ENCODE results near the gene PNPLA5. TPM values are rescaled to one million over a fixed set of nuclear protein-coding genes. Genes with fewer than 3 reads are reported as not detected.

Gene PNPLA5
- total and polyA plus RNA-seq, 9 of the 15 experiments (the other 6 are each of a cell fraction or from before 2014, with no cell fraction given), result not detected

GRCh38 chr22:43841742-43842141 lies 50.1 kb downstream of the PNPLA5 start:
- DNase-seq (ENCODE audit: extremely low read depth in 1 of 4, low spot score in 3 of 4), result no peak
- Histone ChIP-seq H3K9me3 (replicated peaks; ENCODE audit: control insufficient read depth, insufficient read depth, low read depth, low read length) (no peaks in the 10 kb centered on the region), H3K27ac (ENCODE audit: extremely low read depth, low read depth, low read length) (no peak overlapping the region), H3K27me3 (ENCODE audit: control insufficient read depth in 2 of 2, insufficient read depth in 2 of 2, low read length in 2 of 2) (peaks cover 6 to 41% of the 10 kb centered on the region in 2 experiments; a peak in 4 of 5 replicates), H3K9me1 (ENCODE audit: control insufficient read depth, insufficient read depth, low read length) (no peaks in the 10 kb centered on the region), H2AFZ (ENCODE audit: low read depth, low read length) (no peak overlapping the region), H3K79me2 (ENCODE audit: control insufficient read depth, insufficient read depth, low read length) (no peaks in the 10 kb centered on the region), H3K36me3 (ENCODE audit: control insufficient read depth, insufficient read depth, low read length) (no peaks in the 10 kb centered on the region), H3K4me2 (ENCODE audit: insufficient read depth, low read length) (no peak overlapping the region), H4K20me1 (replicated peaks; ENCODE audit: control insufficient read depth, insufficient read depth, low read length) (no peaks in the 10 kb centered on the region), H3K9ac (ENCODE audit: insufficient read depth in 1 of 2, low read depth in 2 of 2, low read length in 2 of 2) (no peak overlapping the region), H3K4me1 (replicated peaks in 1 of 2; ENCODE audit: control insufficient read depth in 2 of 2, insufficient read depth in 2 of 2, low read length in 2 of 2) (no peaks in the 10 kb centered on the region), H3K4me3 (no peak overlapping the region)
- ATAC-seq, result no peak
- in situ Hi-C loops (cut with MboI), result no loop called here
- TF ChIP-seq SMARCB1 (IDR thresholded peaks at IDR 0.05; ENCODE audit: insufficient read length, low read depth) (no peak), CEBPG (CRISPR knock-in tag; IDR thresholded peaks at IDR 0.05) (no peak), CEBPG (tag; conservative IDR thresholded peaks at IDR 0.05 in 1 of 2, IDR thresholded peaks at IDR 0.05 in 1 of 2) (no peak), EWSR1 (IDR thresholded peaks at IDR 0.05; ENCODE audit: borderline replicate concordance, low read depth, partially characterized antibody) (no peak), ZNF174 (CRISPR knock-in tag; IDR thresholded peaks at IDR 0.05) (no peak), TAF15 (IDR thresholded peaks at IDR 0.05; ENCODE audit: low read depth, low read length) (no peak), U2AF2 (optimal IDR thresholded peaks at IDR 0.05; ENCODE audit: low read depth, low read length) (no peak), ARID2 (IDR thresholded peaks at IDR 0.05) (no peak), SREBF2 (CRISPR knock-in tag; IDR thresholded peaks at IDR 0.05) (no peak), ZNF583 (CRISPR knock-in tag; IDR thresholded peaks at IDR 0.05) (no peak), HDAC6 (IDR thresholded peaks at IDR 0.05; ENCODE audit: low read depth, low read length) (no peak), CHAMP1 (IDR thresholded peaks at IDR 0.05) (no peak), SRSF9 (IDR thresholded peaks at IDR 0.05; ENCODE audit: borderline replicate concordance, low read depth, low read length) (no peak), EP400 (IDR thresholded peaks at IDR 0.05) (no peak), CREB5 (CRISPR knock-in tag; IDR thresholded peaks at IDR 0.05) (no peak)
- TF ChIP-seq, protein P1, sequence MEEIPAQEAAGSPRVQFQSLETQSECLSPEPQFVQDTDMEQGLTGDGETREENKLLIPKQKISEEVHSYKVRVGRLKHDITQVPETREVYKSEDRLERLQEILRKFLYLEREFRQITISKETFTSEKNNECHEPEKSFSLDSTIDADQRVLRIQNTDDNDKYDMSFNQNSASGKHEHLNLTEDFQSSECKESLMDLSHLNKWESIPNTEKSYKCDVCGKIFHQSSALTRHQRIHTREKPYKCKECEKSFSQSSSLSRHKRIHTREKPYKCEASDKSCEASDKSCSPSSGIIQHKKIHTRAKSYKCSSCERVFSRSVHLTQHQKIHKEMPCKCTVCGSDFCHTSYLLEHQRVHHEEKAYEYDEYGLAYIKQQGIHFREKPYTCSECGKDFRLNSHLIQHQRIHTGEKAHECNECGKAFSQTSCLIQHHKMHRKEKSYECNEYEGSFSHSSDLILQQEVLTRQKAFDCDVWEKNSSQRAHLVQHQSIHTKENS (CRISPR knock-in tag; IDR thresholded peaks at IDR 0.05), result no peak
- no peak for FAIRE-seq
- ChIA-PET POLR2A (interaction anchor here (0.5 kb wide), 1 partner anchor 456 kb away, joined by 4 read pairs; no protein-coding TSS in a partner anchor), CTCF (ENCODE audit: low intra/inter-chr PET ratio) (no interaction called here)
- intact Hi-C loops (cut with micrococcal nuclease), result no loop called here
- WGBS (ENCODE audit: insufficient coverage, low coverage, missing lambda C conversion rate), result 2% methylated on average over 16 of the region's 21 CpGs
- no TSS peak for BruUV-seq (replicated peaks)
